ENCODE results near the gene SCGB3A1.

DNA sequence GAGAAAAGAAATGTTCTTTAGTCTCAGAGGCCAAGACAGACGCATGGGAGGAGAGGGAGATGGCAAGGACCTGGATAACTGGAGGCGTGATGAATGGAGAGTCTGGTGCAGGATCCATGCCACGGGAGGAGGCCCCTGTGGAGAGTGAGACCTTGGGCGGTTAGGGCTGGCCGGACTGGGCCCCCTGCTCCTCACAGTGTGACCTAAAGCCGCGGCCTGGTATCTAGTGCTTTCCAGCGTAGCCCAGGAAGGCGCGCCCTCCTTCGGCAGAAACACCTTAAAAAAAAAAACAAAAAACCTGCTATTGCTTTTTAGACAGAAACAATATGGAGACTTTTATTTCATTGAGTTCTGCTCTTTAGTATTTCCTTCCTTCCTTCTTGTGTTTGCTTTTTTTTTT, 33.1 kb downstream of the SCGB3A1 start:
- no peak for TF ChIP-seq POLR2AphosphoS5 (IDR thresholded peaks at IDR 0.05; ENCODE audit: low read depth, low read length)
- no peak for TF ChIP-seq SPI1 (IDR thresholded peaks at IDR 0.05; ENCODE audit: low read depth, low read length)
- no peak for TF ChIP-seq TAF1 (IDR thresholded peaks at IDR 0.05; ENCODE audit: low read depth, low read length)
- no peak for TF ChIP-seq POLR2A (IDR thresholded peaks at IDR 0.05; ENCODE audit: low read depth, low read length)
- no peak for TF ChIP-seq PAX5 (IDR thresholded peaks at IDR 0.05; ENCODE audit: insufficient read depth, low read length, severe bottlenecking)

All from GM12891 (cell line).